ENCODE measurements around the gene PRPF38B. TPM values are rescaled to one million over a fixed set of nuclear protein-coding genes. Genes with fewer than 3 reads are reported as not detected.

Gene PRPF38B
- total RNA-seq, 4 donors from 2014 or later = 13.8 to 17.1 (median 15.7) TPM

DNA sequence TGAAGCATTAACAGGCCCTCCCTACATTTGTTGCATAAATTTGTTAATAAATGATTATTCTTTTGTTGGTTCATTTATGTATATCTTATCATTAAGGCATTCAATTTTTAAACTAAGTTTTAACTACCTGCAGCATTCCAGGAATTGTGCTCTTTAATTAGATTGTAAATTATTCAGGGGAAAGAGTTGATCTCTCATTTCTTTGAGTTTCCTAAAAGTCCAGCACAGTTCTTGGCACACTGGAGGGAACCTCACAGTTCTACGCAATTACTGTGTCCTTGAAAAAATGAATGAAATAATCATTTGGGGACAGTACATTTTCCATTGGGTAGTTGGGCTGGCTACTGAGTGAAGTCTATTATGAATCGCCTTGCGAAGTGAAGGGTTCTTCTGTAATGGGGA, 53.9 kb downstream of the PRPF38B start:
- ATAC-seq = no peak
- peak overlapping the region; percentile 91 to 98 (median 96) for H3K27ac ChIP-seq
- H3K4me3 ChIP-seq = peak overlapping the region in 3 of 4 donors; percentile 88 to 93 (median 89)
- H3K9me3 ChIP-seq = no peaks in the 10 kb centered on the region
- H3K36me3 ChIP-seq = no peaks in the 10 kb centered on the region
- H3K4me1 ChIP-seq = peaks cover 5 to 14% of the 10 kb centered on the region in 2 donors
- in situ Hi-C loops (cut with MboI; ENCODE audit: low sequenced_read_pairs in 4 of 4) = loop anchor here in 3 of 4 donors (5.0 to 10.0 kb wide), 3 partner anchors 49 to 159 kb away; partner anchors contain the start of gene PRPF38B (in 2 of the 3)
- no peak for DNase-seq
- H3K27me3 ChIP-seq = no peaks in the 10 kb centered on the region
- intact Hi-C loops (cut with DNase I; ENCODE audit: low total_unique reads) = loop anchor here (1.0 to 10.0 kb wide), 5 partner anchors 54 to 349 kb away; partner anchors contain the start of genes EEIG2, PRPF38B and TMEM167B
- no peak for TF ChIP-seq POLR2A (IDR thresholded peaks at IDR 0.05)
- TF ChIP-seq, protein P1, sequence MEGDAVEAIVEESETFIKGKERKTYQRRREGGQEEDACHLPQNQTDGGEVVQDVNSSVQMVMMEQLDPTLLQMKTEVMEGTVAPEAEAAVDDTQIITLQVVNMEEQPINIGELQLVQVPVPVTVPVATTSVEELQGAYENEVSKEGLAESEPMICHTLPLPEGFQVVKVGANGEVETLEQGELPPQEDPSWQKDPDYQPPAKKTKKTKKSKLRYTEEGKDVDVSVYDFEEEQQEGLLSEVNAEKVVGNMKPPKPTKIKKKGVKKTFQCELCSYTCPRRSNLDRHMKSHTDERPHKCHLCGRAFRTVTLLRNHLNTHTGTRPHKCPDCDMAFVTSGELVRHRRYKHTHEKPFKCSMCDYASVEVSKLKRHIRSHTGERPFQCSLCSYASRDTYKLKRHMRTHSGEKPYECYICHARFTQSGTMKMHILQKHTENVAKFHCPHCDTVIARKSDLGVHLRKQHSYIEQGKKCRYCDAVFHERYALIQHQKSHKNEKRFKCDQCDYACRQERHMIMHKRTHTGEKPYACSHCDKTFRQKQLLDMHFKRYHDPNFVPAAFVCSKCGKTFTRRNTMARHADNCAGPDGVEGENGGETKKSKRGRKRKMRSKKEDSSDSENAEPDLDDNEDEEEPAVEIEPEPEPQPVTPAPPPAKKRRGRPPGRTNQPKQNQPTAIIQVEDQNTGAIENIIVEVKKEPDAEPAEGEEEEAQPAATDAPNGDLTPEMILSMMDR (IDR thresholded peaks at IDR 0.05 in 4 of 5, conservative IDR thresholded peaks at IDR 0.05 in 1 of 5) = no peak

GRCh38 chr1:108746382-108747170, 54.5 kb downstream of the PRPF38B start, which contains the start of gene STXBP3:
Gene STXBP3 (plus strand): TSS chr1:108746674. CDS start chr1:108746738, 64 bp downstream.
- in situ Hi-C loops (cut with MboI; ENCODE audit: low sequenced_read_pairs in 4 of 4) (loop anchor here in 3 of 4 donors (5.0 to 10.0 kb wide), 3 partner anchors 49 to 158 kb away; partner anchors contain the start of gene PRPF38B (in 2 of the 3)), intact Hi-C loops (cut with DNase I; ENCODE audit: low total_unique reads) (loop anchor here (1.0 to 10.0 kb wide), 5 partner anchors 54 to 348 kb away; partner anchors contain the start of genes EEIG2, PRPF38B and TMEM167B)
- H3K36me3 ChIP-seq = no peaks in the 10 kb centered on the region
- ATAC-seq (peak; percentile 94 to 95), DNase-seq (peak; percentile 94 to 98)
- H3K27ac ChIP-seq = peak within 1 kb of the TSS; percentile 91 to 98 (median 96)
- no peaks in the 10 kb centered on the region for H3K9me3 ChIP-seq
- peaks cover 5 to 14% of the 10 kb centered on the region in 2 donors for H3K4me1 ChIP-seq
- TF ChIP-seq, protein P1 (IDR thresholded peaks at IDR 0.05 in 4 of 5, conservative IDR thresholded peaks at IDR 0.05 in 1 of 5) = peak; percentile 75 to 95 (median 89)
- peak; percentile 91 to 94 for TF ChIP-seq POLR2A (IDR thresholded peaks at IDR 0.05)
- no peaks in the 10 kb centered on the region for H3K27me3 ChIP-seq
- H3K4me3 ChIP-seq = peak within 1 kb of the TSS; percentile 88 to 98 (median 91)

- no peaks in the 10 kb centered on the region for H3K27me3 ChIP-seq
- in situ Hi-C loops (cut with MboI; ENCODE audit: low sequenced_read_pairs in 4 of 4) (loop anchor here in 3 of 4 donors (5.0 to 10.0 kb wide), 3 partner anchors 50 to 157 kb away; partner anchors contain the start of gene PRPF38B (in 2 of the 3)), intact Hi-C loops (cut with DNase I; ENCODE audit: low total_unique reads) (loop anchor here (5.0 to 10.0 kb wide), 3 partner anchors 150 to 347 kb away; partner anchors contain the start of genes EEIG2 and TMEM167B)
- H3K9me3 ChIP-seq = no peaks in the 10 kb centered on the region
- H3K36me3 ChIP-seq = peaks cover 0 to 6% of the 10 kb centered on the region in 2 donors
- H3K4me3 ChIP-seq = peak overlapping the region; percentile 88 to 98 (median 91)
- ATAC-seq = peak; percentile 79 to 86
- peak in 1 of 2 donors; percentile 24 for TF ChIP-seq POLR2A (IDR thresholded peaks at IDR 0.05)
- TF ChIP-seq, protein P1 (IDR thresholded peaks at IDR 0.05 in 4 of 5, conservative IDR thresholded peaks at IDR 0.05 in 1 of 5) = no peak
- peaks cover 5 to 14% of the 10 kb centered on the region in 2 donors for H3K4me1 ChIP-seq
- DNase-seq = peak; percentile 65 to 80
- H3K27ac ChIP-seq = peak overlapping the region; percentile 91 to 98 (median 96)
Observed at GRCh38 chr1:108747171-108747850, 55.2 kb downstream of the PRPF38B start.

- no peak for TF ChIP-seq POLR2A (IDR thresholded peaks at IDR 0.05)
- TF ChIP-seq, protein P1 (IDR thresholded peaks at IDR 0.05 in 4 of 5, conservative IDR thresholded peaks at IDR 0.05 in 1 of 5) = no peak
- DNase-seq (no peak), ATAC-seq (no peak)
- H3K36me3 ChIP-seq = peaks cover 0 to 12% of the 10 kb centered on the region in 2 donors
- peaks cover 5 to 14% of the 10 kb centered on the region in 2 donors for H3K4me1 ChIP-seq
- in situ Hi-C loops (cut with MboI; ENCODE audit: low sequenced_read_pairs in 4 of 4) (loop anchor here in 3 of 4 donors (5.0 to 10.0 kb wide), 3 partner anchors 51 to 157 kb away; partner anchors contain the start of gene PRPF38B (in 2 of the 3)), intact Hi-C loops (cut with DNase I; ENCODE audit: low total_unique reads) (loop anchor here (2.0 to 10.0 kb wide), 4 partner anchors 149 to 347 kb away; partner anchors contain the start of genes EEIG2 and TMEM167B)
- peak overlapping the region; percentile 91 to 98 (median 96) for H3K27ac ChIP-seq
- H3K9me3 ChIP-seq = no peaks in the 10 kb centered on the region
- no peaks in the 10 kb centered on the region for H3K27me3 ChIP-seq
- peak overlapping the region; percentile 88 to 98 (median 91) for H3K4me3 ChIP-seq
Observed at GRCh38 chr1:108747898-108748297, 55.8 kb downstream of the PRPF38B start.

Data from gastrocnemius medialis (tissue), 4 donors.